Measurements from ENCODE around the gene CREG2. TPM values are rescaled to one million over a fixed set of nuclear protein-coding genes. Genes with fewer than 3 reads are reported as not detected.

The CREG2 gene
- total RNA-seq, 1 donor from 2014 or later: 0.17 TPM

DNA sequence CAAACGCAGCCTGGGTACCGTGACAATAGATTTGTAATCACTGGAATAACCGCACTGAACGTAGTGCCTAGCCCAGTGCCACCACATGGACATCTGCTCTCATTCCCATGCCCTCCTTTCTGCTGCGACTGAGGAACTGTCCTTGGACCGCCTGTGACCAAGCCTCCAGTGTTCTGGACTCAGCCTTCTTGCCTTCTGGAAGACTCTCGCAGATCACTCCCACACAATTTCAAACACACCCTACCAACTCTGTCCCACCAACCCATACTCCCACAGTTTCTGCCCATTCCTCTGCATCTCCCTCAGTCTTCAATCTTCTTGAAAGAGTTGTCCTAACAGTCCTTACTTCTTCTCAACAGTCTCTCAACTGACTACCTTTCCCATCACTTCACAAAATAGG, 80.9 kb downstream of the CREG2 start:
- no peaks in the 10 kb centered on the region for H3K27me3 ChIP-seq (ENCODE audit: control insufficient read depth, insufficient read depth, low read length)
- DNase-seq (ENCODE audit: low read depth): no peak
- H3K4me3 ChIP-seq (ENCODE audit: low read depth, low read length): peak overlapping the region; percentile 70
- TF ChIP-seq, protein P1, sequence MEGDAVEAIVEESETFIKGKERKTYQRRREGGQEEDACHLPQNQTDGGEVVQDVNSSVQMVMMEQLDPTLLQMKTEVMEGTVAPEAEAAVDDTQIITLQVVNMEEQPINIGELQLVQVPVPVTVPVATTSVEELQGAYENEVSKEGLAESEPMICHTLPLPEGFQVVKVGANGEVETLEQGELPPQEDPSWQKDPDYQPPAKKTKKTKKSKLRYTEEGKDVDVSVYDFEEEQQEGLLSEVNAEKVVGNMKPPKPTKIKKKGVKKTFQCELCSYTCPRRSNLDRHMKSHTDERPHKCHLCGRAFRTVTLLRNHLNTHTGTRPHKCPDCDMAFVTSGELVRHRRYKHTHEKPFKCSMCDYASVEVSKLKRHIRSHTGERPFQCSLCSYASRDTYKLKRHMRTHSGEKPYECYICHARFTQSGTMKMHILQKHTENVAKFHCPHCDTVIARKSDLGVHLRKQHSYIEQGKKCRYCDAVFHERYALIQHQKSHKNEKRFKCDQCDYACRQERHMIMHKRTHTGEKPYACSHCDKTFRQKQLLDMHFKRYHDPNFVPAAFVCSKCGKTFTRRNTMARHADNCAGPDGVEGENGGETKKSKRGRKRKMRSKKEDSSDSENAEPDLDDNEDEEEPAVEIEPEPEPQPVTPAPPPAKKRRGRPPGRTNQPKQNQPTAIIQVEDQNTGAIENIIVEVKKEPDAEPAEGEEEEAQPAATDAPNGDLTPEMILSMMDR (IDR thresholded peaks at IDR 0.05; ENCODE audit: insufficient read depth, low read length, poor library complexity, severe bottlenecking): no peak
- H3K36me3 ChIP-seq (ENCODE audit: control insufficient read depth, insufficient read depth, low read length): no peaks in the 10 kb centered on the region

DNA sequence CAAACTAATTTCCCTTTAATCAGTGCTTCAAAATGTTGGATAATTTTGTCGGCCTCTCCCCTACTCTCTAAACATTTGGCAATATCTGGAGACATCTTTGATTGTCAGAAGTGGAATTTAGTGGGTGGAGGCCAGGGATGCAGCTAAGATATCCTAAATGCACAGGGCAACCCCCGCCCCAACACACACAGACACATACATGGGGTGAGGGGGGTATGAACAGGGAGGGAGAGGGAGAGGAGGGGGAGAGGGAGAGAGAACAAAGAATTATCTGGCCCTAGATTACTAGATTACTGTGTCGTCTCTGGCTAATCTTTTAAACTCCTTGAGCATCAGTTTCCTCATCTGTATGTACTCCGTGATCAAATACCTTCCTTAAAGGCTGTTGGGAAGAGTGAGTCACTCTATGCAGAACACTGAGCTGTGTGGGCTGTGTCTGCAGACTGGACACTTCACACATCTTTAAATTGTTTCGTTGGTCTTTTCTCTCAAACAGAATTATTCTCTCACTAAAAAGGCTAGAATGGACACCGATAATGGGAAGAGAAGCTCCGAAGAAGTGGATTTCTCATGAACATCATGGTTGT, 81.7 kb downstream of the CREG2 start:
- no peak for DNase-seq (ENCODE audit: low read depth)
- Histone ChIP-seq H3K27me3 (ENCODE audit: control insufficient read depth, insufficient read depth, low read length) (no peaks in the 10 kb centered on the region), H3K36me3 (ENCODE audit: control insufficient read depth, insufficient read depth, low read length) (no peaks in the 10 kb centered on the region), H3K4me3 (ENCODE audit: low read depth, low read length) (no peak overlapping the region)
- TF ChIP-seq, protein P1 (IDR thresholded peaks at IDR 0.05; ENCODE audit: insufficient read depth, low read length, poor library complexity, severe bottlenecking): no peak

DNA sequence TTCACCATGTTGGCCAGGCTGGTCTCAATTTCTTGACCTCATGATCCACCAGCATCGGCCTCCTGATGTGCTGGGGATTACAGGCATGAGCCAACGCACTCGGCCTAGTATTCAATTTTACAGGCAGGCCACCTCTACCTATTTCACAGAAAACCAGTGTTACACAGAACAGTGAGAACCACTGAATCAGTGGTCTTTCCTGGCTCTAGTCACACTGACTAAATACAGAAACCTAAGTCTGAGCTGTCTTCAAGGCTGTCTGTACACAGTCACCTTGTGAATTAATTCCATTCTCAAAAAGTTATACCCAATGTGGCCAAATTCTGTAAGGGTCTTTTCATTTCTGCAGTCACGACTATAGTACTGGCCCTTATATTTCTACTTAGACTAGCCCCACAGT, 82.3 kb downstream of the CREG2 start:
- TF ChIP-seq, protein P1 (IDR thresholded peaks at IDR 0.05; ENCODE audit: insufficient read depth, low read length, poor library complexity, severe bottlenecking): no peak
- Histone ChIP-seq H3K4me3 (ENCODE audit: low read depth, low read length) (no peak overlapping the region), H3K36me3 (ENCODE audit: control insufficient read depth, insufficient read depth, low read length) (no peaks in the 10 kb centered on the region), H3K27me3 (ENCODE audit: control insufficient read depth, insufficient read depth, low read length) (no peaks in the 10 kb centered on the region)
- DNase-seq (ENCODE audit: low read depth): no peak

DNA sequence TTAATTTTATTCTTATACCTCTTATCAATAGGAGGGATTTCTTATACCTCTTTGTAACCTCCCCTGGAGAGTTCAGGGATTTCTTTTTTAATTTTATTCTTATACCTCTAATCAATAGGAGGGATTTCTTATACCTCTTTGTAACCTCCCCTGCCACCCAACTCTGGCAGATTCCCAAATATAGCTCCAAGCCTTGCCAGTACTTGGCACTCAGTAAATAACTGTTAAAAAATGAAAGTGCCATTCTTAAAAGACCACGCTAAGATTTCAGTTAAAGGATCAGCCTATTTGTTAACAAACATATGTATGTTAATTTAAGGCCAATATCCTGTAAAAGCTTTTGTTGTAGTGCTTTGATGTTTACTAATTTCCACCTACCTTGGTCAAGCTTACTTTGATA, 83.6 kb downstream of the CREG2 start:
- no peaks in the 10 kb centered on the region for H3K27me3 ChIP-seq (ENCODE audit: control insufficient read depth, insufficient read depth, low read length)
- TF ChIP-seq, protein P1 (IDR thresholded peaks at IDR 0.05; ENCODE audit: insufficient read depth, low read length, poor library complexity, severe bottlenecking): no peak
- DNase-seq (ENCODE audit: low read depth): no peak
- H3K36me3 ChIP-seq (ENCODE audit: control insufficient read depth, insufficient read depth, low read length): no peaks in the 10 kb centered on the region
- no peak overlapping the region for H3K4me3 ChIP-seq (ENCODE audit: low read depth, low read length)

DNA sequence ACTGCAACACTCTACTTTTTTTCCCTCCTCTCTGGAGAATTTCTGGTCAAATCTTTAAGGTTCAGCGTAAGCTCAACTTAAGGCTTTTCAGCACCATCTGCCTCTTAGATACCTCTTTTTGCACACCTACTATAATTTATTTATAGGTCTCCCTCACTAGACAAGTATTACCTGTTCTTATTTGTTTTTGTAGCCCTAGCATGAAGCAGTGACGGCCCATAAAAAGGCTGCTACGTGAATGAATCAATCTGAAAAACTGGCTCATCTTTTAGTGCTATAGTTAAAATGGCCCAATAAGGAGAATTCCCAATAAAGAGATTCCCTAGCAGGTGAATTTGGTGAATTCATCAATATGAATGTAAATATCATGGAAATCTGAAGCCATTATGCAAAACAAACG, 85.3 kb downstream of the CREG2 start:
- Histone ChIP-seq H3K4me3 (ENCODE audit: low read depth, low read length) (no peak overlapping the region), H3K36me3 (ENCODE audit: control insufficient read depth, insufficient read depth, low read length) (no peaks in the 10 kb centered on the region), H3K27me3 (ENCODE audit: control insufficient read depth, insufficient read depth, low read length) (no peaks in the 10 kb centered on the region)
- no peak for DNase-seq (ENCODE audit: low read depth)
- TF ChIP-seq, protein P1 (IDR thresholded peaks at IDR 0.05; ENCODE audit: insufficient read depth, low read length, poor library complexity, severe bottlenecking): no peak

DNA sequence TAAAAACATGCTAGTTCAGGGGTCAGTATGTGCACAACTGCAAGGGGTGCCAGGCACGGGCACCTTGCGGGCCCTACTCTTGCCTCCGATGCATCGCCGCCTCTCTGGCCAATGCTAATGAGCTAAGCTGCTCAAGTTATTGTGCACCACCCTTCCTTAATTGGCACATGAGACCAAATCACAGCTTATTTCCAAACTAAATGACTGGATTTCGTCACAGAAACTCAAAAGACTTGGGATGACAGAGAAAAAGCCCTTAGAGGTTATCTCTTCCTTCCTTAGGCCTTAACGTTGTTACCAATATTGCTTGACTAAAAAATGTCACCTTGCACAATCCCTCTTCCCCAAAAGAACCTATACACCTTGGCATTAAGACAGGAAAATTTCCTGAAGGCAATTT, 86.5 kb downstream of the CREG2 start:
- TF ChIP-seq, protein P1 (IDR thresholded peaks at IDR 0.05; ENCODE audit: insufficient read depth, low read length, poor library complexity, severe bottlenecking): no peak

More for the DNA sequence above, 86.5 kb downstream of the CREG2 start:
- no peaks in the 10 kb centered on the region for H3K27me3 ChIP-seq (ENCODE audit: control insufficient read depth, insufficient read depth, low read length)
- no peaks in the 10 kb centered on the region for H3K36me3 ChIP-seq (ENCODE audit: control insufficient read depth, insufficient read depth, low read length)
- no peak overlapping the region for H3K4me3 ChIP-seq (ENCODE audit: low read depth, low read length)
- DNase-seq (ENCODE audit: low read depth): no peak

Data from kidney epithelial cell (primary cell).